HUES48 (cell line): Measurements from ENCODE around the gene ITGB6.
"Not testable (repeated sequence)": the region's sequence is repeated elsewhere in the genome, so short reads cannot be mapped to it uniquely, and the experiment has no call there.

Source experiments
- H3K27ac ChIP-seq: one replicate; pipeline ENCODE4 v1.7.0; 2013; ENCODE audit warnings: low read depth, low read length, inconsistent platforms
- H3K27me3 ChIP-seq: 2 replicates; pipeline ENCODE4 v1.6.1; 2013; ENCODE audit warnings: mild to moderate bottlenecking, low read length; ENCODE audit not compliant: control insufficient read depth, insufficient read depth
- H3K36me3 ChIP-seq: 2 replicates; pipeline ENCODE4 v1.6.1; 2013; ENCODE audit warnings: low read length; ENCODE audit not compliant: control insufficient read depth, insufficient read depth
- H3K4me1 ChIP-seq: 2 replicates; pipeline ENCODE4 v1.6.1; 2013; ENCODE audit warnings: mild to moderate bottlenecking, low read length; ENCODE audit not compliant: control insufficient read depth, insufficient read depth
- H3K4me3 ChIP-seq: 2 replicates; pipeline ENCODE4 v1.5.1; 2013; ENCODE audit warnings: mild to moderate bottlenecking, low read depth, low read length
- H3K9ac ChIP-seq: 2 replicates; pipeline ENCODE4 v1.6.1; 2013; ENCODE audit warnings: mild to moderate bottlenecking, low read depth, low read length, moderate library complexity
- H3K9me3 ChIP-seq: 2 replicates; pipeline ENCODE4 v1.6.1; 2013; ENCODE audit warnings: low read length; ENCODE audit not compliant: control insufficient read depth, insufficient read depth

The ITGB6 gene

GRCh38 chr2:160132761-160133160 lies 67.3 kb downstream of the ITGB6 start:
- H3K27me3 ChIP-seq, result no peaks in the 10 kb centered on the region
- no peak overlapping the region for H3K27ac ChIP-seq
- H3K4me3 ChIP-seq, result no peak overlapping the region
- H3K9me3 ChIP-seq, result no peaks in the 10 kb centered on the region
- no peaks in the 10 kb centered on the region for H3K4me1 ChIP-seq
- H3K9ac ChIP-seq, result no peak overlapping the region
- no peaks in the 10 kb centered on the region for H3K36me3 ChIP-seq

GRCh38 chr2:160126756-160127155 lies 73.3 kb downstream of the ITGB6 start:
- Histone ChIP-seq H3K4me1 (0 out of 2 replicates have a peak, but pooled peaks cover 4% of the 10 kb centered on the region), H3K27me3 (no peaks in the 10 kb centered on the region), H3K36me3 (no peaks in the 10 kb centered on the region), H3K9ac (no peak overlapping the region), H3K9me3 (no peaks in the 10 kb centered on the region), H3K4me3 (no peak overlapping the region), H3K27ac (no peak overlapping the region)

DNA sequence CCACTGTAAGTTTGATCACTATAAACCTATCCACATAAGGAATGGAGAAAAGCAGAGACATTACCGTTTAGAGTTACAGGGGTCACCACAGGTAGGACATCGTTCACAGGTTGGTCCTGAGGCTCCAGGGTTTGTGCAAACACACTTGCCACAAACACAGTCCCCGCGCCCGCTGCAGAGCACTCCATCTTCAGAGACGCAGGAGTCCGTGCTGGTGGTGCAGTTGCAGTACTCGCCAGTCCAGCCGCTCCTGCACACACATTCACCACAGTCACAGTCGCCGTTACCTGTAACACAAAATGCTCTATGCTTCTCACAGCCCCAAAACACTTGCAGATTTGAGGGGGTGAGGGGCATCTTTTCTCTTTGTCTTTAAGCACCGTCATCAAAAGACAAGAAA lies 73.8 kb downstream of the ITGB6 start:
- Histone ChIP-seq H3K9ac (no peak overlapping the region), H3K4me1 (0 out of 2 replicates have a peak, but pooled peaks cover 4% of the 10 kb centered on the region), H3K9me3 (no peaks in the 10 kb centered on the region), H3K36me3 (no peaks in the 10 kb centered on the region), H3K4me3 (no peak overlapping the region), H3K27me3 (no peaks in the 10 kb centered on the region), H3K27ac (no peak overlapping the region)

- H3K9ac ChIP-seq, result no peak overlapping the region
- no peaks in the 10 kb centered on the region for H3K9me3 ChIP-seq
These were observed 74.2 kb downstream of the ITGB6 start for GRCh38 chr2:160125828-160126227.

GRCh38 chr2:160125366-160125765 lies 74.7 kb downstream of the ITGB6 start:
- Histone ChIP-seq H3K27ac (no peak overlapping the region), H3K4me1 (0 out of 2 replicates have a peak, but pooled peaks cover 4% of the 10 kb centered on the region), H3K36me3 (no peaks in the 10 kb centered on the region), H3K27me3 (no peaks in the 10 kb centered on the region), H3K9ac (no peak overlapping the region), H3K4me3 (no peak overlapping the region), H3K9me3 (no peaks in the 10 kb centered on the region)

More at GRCh38 chr2:160125828-160126227, 74.2 kb downstream of the ITGB6 start:
- H3K4me1 ChIP-seq, result 0 out of 2 replicates have a peak, but pooled peaks cover 4% of the 10 kb centered on the region
- no peaks in the 10 kb centered on the region for H3K36me3 ChIP-seq
- no peak overlapping the region for H3K27ac ChIP-seq
- no peak overlapping the region for H3K4me3 ChIP-seq
- no peaks in the 10 kb centered on the region for H3K27me3 ChIP-seq

DNA sequence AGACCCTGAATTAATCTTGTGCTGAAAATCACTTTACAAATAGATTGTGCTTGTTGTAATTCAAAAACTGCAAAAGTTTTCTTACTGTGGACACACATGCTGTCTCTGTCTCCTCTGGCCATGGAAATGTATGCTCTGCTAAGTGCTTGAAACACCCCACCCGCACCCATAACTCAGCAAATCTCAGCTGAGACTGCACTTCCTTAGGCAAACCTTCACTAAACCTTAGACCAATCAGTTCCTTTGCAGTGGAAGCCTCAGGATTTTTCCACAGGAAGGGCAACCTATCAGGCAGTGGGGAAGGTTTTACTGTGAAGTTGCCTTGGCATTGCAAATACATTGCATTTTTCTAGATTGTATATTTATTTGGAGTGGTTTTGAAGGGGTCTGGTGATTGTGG lies 75.5 kb downstream of the ITGB6 start:
- Histone ChIP-seq H3K9me3 (no peaks in the 10 kb centered on the region), H3K27ac (no peak overlapping the region), H3K4me1 (0 out of 2 replicates have a peak, but pooled peaks cover 4% of the 10 kb centered on the region), H3K27me3 (no peaks in the 10 kb centered on the region), H3K4me3 (no peak overlapping the region), H3K9ac (no peak overlapping the region), H3K36me3 (no peaks in the 10 kb centered on the region)

GRCh38 chr2:160114721-160115120 lies 85.4 kb downstream of the ITGB6 start:
- not testable (repeated sequence) for H3K9me3 ChIP-seq, H3K27me3 ChIP-seq, H3K9ac ChIP-seq, H3K27ac ChIP-seq, H3K4me3 ChIP-seq, H3K36me3 ChIP-seq, H3K4me1 ChIP-seq

GRCh38 chr2:160114020-160114419 lies 86.1 kb downstream of the ITGB6 start:
- H3K9ac ChIP-seq, result no peak overlapping the region
- no peaks in the 10 kb centered on the region for H3K36me3 ChIP-seq
- peaks cover 3% of the 10 kb centered on the region; the same call in 1 of the 2 replicates for H3K9me3 ChIP-seq
- no peak overlapping the region for H3K4me3 ChIP-seq
- H3K27me3 ChIP-seq, result no peaks in the 10 kb centered on the region
- no peaks in the 10 kb centered on the region for H3K4me1 ChIP-seq
- no peak overlapping the region for H3K27ac ChIP-seq

GRCh38 chr2:160111951-160112798 lies 87.9 kb downstream of the ITGB6 start:
- Histone ChIP-seq H3K4me1 (no peaks in the 10 kb centered on the region), H3K27ac (no peak overlapping the region), H3K36me3 (no peaks in the 10 kb centered on the region), H3K4me3 (no peak overlapping the region), H3K27me3 (no peaks in the 10 kb centered on the region), H3K9me3 (peaks cover 3% of the 10 kb centered on the region; the same call in 1 of the 2 replicates), H3K9ac (no peak overlapping the region)

- Histone ChIP-seq H3K9ac (no peak overlapping the region), H3K27ac (no peak overlapping the region), H3K27me3 (no peaks in the 10 kb centered on the region), H3K9me3 (peaks cover 3% of the 10 kb centered on the region; the same call in 1 of the 2 replicates), H3K36me3 (no peaks in the 10 kb centered on the region), H3K4me3 (no peak overlapping the region), H3K4me1 (no peaks in the 10 kb centered on the region)
These were observed 89.3 kb downstream of the ITGB6 start for GRCh38 chr2:160110674-160111239.
